Left ventricle myocardium inferior (tissue), 1 donor: Measurements from ENCODE around the gene PIK3R3. TPM values are rescaled to one million over a fixed set of nuclear protein-coding genes. Genes with fewer than 3 reads are reported as not detected.

Source experiments
- DNase-seq: peaks from one replicate; pipeline ENCODE4 v3.0.0-alpha.2; 2020
- H3K27ac ChIP-seq: fragments of 200-600 bp; replicated peaks from 2 replicates; pipeline ENCODE4 v1.8.0; 2021
- H3K27me3 ChIP-seq: fragments of 200-600 bp; 2 replicates; pipeline ENCODE4 v1.8.0; 2021; ENCODE audit warnings: low read depth
- H3K36me3 ChIP-seq: fragments of 200-600 bp; 2 replicates; pipeline ENCODE4 v1.8.0; 2021
- H3K4me1 ChIP-seq: fragments of 200-600 bp; 2 replicates; pipeline ENCODE4 v1.8.0; 2021
- H3K4me3 ChIP-seq: fragments of 200-600 bp; 2 replicates; pipeline ENCODE4 v1.8.0; 2021; ENCODE audit warnings: mild to moderate bottlenecking, moderate library complexity
- H3K9me3 ChIP-seq: fragments of 200-600 bp; replicated peaks from 2 replicates; pipeline ENCODE4 v1.8.0; 2021
- intact Hi-C: fragments of 100-400 bp; cut with micrococcal nuclease; formaldehyde crosslinking; loops from one replicate; pipeline ENCODE4 v1.11.0; 2022
- total RNA-seq: library from RNA; stranded (reverse); fragmentation: NEBNext Ultra II Directional; extraction: Animal tissue kit (Norgen Biotek cat#: 25700); gene quantifications from one replicate; pipeline ENCODE4 v1.2.1, GENCODE V29; 2021
- TF ChIP-seq, protein P1 (sequence below): fragments of 200-600 bp; IDR thresholded peaks from 2 replicates; pipeline ENCODE4 v1.8.0; 2021; ENCODE audit warnings: antibody characterized with exemption, mild to moderate bottlenecking, borderline replicate concordance
- donor health status: DM: no; HTN: yes; CAD: no; lungs with severe emphysema.

The PIK3R3 gene
- total RNA-seq, 1 donor from 2014 or later = 32.7 TPM

DNA sequence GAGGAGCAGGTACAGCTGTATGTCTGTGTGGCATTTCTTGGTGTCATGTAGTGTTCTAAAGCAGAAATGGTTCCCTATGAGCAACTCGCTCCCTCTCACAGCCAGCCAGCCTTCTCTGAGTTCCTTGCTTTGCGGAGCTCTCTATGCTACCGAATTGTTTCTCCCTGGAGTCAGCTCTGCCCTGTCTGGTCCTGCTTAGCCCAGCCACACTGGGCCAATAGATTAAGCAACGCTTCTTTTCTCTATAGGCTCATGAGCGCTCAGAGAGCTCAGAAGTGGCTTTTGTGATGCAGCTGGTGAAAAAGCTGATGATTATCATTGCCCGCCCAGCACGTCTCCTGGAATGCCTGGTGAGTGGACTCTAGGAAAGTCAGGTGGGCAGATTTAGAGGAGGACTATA lies 113.1 kb downstream of the PIK3R3 start:
- H3K27me3 ChIP-seq = no peaks in the 10 kb centered on the region
- no peak overlapping the region for H3K4me3 ChIP-seq
- peak overlapping the region; percentile 70 for H3K27ac ChIP-seq
- peaks cover 43% of the 10 kb centered on the region for H3K4me1 ChIP-seq
- TF ChIP-seq, protein P1, sequence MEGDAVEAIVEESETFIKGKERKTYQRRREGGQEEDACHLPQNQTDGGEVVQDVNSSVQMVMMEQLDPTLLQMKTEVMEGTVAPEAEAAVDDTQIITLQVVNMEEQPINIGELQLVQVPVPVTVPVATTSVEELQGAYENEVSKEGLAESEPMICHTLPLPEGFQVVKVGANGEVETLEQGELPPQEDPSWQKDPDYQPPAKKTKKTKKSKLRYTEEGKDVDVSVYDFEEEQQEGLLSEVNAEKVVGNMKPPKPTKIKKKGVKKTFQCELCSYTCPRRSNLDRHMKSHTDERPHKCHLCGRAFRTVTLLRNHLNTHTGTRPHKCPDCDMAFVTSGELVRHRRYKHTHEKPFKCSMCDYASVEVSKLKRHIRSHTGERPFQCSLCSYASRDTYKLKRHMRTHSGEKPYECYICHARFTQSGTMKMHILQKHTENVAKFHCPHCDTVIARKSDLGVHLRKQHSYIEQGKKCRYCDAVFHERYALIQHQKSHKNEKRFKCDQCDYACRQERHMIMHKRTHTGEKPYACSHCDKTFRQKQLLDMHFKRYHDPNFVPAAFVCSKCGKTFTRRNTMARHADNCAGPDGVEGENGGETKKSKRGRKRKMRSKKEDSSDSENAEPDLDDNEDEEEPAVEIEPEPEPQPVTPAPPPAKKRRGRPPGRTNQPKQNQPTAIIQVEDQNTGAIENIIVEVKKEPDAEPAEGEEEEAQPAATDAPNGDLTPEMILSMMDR = no peak
- H3K36me3 ChIP-seq = peaks cover 25% of the 10 kb centered on the region
- H3K9me3 ChIP-seq = no peaks in the 10 kb centered on the region
- intact Hi-C loops = no loop called here
- no peak for DNase-seq

DNA sequence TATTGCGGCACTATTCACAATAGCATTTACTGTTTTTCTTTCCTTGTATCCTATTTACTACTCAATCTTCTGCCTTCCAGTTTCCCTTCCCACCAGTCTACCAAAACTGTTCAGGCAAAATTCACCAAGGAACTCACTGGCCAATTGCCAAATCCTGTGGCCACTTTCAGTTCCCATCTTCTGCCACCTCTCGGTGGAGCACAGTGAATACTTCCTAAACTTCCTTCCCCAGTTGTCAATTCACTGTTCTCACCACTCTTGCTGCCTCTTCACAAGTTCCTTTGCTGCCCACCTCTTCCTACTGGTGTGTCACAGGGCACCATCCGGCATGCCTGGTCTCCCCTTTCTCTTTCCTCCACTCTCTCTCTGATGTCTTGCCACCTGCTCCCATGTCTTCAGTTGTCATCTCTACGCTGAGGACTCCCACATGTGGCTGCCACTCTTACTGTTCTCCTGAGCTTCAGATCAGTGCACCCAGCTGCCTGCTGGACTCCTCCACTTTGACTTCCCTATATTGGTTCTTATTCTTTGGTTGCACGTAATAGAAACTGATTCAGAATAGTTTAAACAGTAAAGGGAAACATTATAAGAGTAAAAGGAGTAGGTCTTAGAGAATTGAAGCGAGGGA lies 114.4 kb downstream of the PIK3R3 start:
- H3K4me1 ChIP-seq = peaks cover 43% of the 10 kb centered on the region
- no peak for DNase-seq
- intact Hi-C loops = no loop called here
- no peak overlapping the region for H3K4me3 ChIP-seq
- TF ChIP-seq, protein P1 = no peak
- peaks cover 22% of the 10 kb centered on the region for H3K36me3 ChIP-seq
- no peaks in the 10 kb centered on the region for H3K27me3 ChIP-seq
- H3K27ac ChIP-seq = peak overlapping the region; percentile 70
- no peaks in the 10 kb centered on the region for H3K9me3 ChIP-seq

DNA sequence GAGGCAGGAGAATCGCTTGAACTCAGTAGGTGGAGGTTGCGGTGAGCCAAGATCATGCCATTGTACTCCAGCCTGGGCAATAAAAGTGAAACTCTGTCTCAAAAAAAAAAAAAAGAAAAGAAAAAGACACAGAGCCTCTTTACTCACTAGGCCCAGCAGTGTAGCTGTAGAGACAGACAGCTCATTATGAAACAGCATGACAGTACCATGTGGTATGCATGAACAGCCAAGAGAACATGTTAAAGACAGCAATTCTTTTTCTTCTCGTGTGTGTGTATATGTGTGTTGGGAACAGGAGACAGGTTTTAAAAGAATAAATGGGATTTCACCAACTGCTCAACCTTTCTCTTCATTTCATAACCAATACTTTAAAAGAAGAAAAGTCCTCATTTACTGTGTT lies 118.8 kb downstream of the PIK3R3 start:
- Histone ChIP-seq H3K9me3 (no peaks in the 10 kb centered on the region), H3K27ac (no peak overlapping the region), H3K4me1 (peaks cover 30% of the 10 kb centered on the region), H3K27me3 (no peaks in the 10 kb centered on the region), H3K4me3 (no peak overlapping the region), H3K36me3 (peaks cover 52% of the 10 kb centered on the region)
- TF ChIP-seq, protein P1 = no peak
- no peak for DNase-seq
- intact Hi-C loops = no loop called here

DNA sequence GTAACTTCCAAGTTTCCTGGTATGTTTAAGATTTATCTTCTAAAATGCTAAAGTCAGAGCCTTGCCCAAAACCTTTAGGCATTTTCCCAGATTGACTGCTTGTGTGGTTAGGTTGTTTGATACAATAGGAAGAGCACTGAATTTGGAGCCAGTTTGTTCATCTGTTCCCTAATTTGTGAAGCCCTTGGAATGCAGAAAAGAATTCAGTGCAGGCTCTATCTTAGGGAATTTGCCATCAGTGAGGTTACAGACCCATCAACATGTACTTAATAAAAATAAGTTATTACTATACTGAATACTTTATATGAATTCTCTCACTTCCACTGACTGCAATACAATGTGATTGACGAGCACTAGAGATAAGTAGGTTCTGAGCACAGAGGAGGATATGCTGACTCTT lies 120.2 kb downstream of the PIK3R3 start:
- intact Hi-C loops = no loop called here
- no peak overlapping the region for H3K4me3 ChIP-seq
- no peaks in the 10 kb centered on the region for H3K9me3 ChIP-seq
- DNase-seq = no peak
- H3K4me1 ChIP-seq = peaks cover 35% of the 10 kb centered on the region
- H3K27me3 ChIP-seq = no peaks in the 10 kb centered on the region
- no peak overlapping the region for H3K27ac ChIP-seq
- H3K36me3 ChIP-seq = peaks cover 66% of the 10 kb centered on the region
- TF ChIP-seq, protein P1 = no peak

DNA sequence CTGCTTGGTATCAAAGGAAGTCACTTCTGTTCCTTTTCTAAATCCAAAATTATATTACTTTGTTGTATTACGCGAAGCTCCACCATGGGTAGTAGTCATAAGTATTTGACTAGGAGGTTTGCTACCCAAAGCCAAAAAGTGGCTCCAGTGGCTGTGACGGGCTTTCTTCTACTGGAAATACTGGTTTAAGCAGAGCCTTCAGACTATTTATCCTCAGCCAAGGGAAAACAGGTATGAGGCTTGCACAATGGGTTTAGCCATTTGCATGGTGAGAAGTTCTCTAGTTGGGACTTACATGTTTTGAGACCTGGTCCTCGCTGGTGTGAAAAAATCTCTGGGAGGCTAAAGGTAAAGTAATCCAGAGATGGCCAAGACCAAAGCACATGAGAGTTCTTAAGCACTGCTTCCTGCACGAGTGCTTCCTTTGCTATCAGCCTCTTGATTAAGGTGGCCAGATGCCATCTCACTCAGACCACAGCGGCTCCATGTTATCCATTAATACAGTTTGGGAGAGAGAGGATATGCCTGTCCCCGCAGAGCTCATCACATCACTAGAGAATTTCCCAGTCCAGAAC lies 121.2 kb downstream of the PIK3R3 start:
- no peak overlapping the region for H3K4me3 ChIP-seq
- no peaks in the 10 kb centered on the region for H3K27me3 ChIP-seq
- no peak overlapping the region for H3K27ac ChIP-seq
- H3K9me3 ChIP-seq = no peaks in the 10 kb centered on the region
- H3K36me3 ChIP-seq = peaks cover 76% of the 10 kb centered on the region
- TF ChIP-seq, protein P1 = no peak
- no peak for DNase-seq
- peaks cover 43% of the 10 kb centered on the region for H3K4me1 ChIP-seq
- intact Hi-C loops = no loop called here
